Raji (cell line): ENCODE measurements around the gene FRMD1.

Experiments
- POLR2A ChIP-seq: IDR thresholded peaks from 2 replicates; pipeline ENCODE4 v1.6.1; 2011; ENCODE audit warnings: low read depth, low read length, control low read depth; ENCODE audit not compliant: insufficient read depth

The FRMD1 gene

DNA sequence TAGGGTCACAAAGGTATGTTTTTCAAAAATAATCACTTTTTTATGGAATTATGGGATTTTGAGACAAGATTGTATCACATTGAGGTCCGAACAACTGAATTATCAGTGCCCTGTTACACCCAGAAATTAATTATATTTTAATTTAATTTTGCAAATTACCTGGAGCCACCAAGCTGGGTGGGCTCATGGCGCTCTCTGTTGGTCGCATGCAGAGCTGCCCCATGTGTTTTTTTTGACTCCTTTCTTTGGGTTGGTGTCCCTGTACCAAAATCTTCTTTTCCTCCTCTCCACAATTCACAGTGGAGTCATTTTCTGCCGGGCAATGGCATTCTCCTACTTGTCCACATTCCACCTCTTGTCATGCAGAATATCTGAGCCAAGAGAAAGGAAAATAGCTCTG is 38.9 kb upstream of the FRMD1 start:
- TF ChIP-seq POLR2A, result no peak

DNA sequence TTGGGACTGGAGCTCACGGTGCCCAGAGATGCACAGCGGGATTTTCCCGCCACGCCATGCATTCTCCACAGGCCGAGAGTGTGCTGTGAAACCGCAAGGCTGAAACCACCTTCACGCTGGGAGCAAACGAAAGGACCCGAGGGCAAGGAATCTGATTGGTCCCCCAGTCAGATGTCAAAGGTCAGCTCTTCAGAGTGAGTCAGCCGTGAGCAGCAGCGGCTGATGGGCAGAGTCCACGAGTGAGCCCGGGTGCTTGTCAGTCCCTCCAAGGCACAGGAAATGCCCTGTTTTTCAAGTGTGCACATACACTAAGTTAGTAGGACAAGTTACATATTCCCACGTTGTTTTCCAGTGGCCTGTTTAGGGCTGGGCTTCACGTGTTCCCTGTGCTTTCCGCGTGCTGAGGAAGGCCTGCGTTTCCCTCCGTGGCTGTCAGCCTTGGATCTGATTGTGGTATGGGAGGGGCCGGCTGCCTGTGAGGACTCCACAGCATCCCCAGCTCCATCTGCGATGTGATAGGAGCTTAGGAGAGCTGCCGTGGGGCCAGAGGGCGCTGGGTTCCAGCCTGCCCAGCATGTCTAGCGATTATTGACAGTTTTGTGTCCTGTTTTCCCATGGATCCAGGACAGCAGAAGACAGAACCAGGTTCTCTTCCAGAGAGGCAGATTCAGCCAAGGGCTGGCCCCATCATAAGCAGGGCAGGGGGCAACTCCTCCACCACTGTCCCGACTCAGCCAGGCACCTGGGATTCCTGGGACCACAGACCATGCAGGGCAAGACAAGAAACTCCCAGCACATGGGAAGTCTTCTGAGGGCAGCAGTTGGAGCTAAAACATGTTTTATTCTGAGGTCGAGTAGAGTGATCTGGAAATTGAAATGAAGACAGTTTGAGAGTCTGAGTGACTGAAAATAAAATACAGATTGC is 38.2 kb upstream of the FRMD1 start:
- no peak for TF ChIP-seq POLR2A

DNA sequence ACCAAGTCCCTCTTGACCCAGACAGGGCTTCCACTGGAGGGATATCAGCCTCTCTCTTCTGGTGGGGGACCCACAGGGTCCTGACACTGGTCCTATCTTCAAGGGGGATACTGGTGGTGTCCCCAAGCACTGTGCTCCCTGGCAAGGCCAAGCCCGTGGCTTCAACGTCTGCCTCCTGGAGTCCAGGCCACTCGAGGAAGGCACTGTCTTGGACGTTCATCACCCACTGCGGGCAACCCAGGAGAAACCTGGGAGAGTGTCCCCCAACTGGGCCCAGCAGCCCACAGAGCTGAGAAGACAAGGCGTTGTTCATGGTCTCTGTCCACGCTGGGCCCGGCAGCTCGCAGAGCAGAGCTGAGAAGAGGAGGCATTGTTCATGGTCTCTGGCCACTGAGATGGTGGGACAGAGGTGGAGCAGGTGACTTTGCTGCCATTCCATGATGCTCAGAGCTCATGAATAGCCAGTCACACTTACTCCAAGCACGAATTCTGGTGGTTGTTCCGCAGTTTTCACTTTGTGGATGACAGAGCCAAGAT is 37.5 kb upstream of the FRMD1 start:
- no peak for TF ChIP-seq POLR2A

DNA sequence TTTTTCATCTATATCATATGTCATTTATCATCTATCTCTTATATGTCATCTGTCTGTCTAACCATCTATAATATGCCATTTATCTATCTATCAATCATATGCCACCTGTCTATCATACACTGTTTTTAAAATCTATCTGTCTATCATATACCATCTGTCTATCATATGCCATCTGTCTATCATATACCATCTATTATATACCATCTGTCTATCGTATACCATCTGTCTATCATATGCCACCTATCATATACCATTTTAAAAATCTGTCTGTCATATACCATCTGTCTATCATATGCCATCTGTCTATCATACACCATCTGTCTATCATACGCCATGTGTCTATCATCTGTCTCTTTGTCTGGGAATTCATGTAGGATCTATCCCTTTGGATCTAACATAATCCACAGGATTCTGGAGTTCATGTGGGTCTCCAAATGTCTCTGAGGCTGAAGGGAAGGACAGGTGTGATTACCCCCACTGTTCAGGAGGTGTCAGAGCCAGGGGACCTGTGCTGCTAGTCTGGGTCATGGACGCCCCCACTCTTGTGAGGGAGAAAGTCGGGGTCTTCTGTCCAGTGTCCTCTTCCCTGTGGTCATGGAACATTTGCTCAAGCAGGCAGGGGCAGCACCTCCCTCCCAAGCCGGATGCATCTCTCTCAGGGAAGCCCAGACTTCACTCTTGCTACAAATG is 36.9 kb upstream of the FRMD1 start:
- TF ChIP-seq POLR2A, result no peak

DNA sequence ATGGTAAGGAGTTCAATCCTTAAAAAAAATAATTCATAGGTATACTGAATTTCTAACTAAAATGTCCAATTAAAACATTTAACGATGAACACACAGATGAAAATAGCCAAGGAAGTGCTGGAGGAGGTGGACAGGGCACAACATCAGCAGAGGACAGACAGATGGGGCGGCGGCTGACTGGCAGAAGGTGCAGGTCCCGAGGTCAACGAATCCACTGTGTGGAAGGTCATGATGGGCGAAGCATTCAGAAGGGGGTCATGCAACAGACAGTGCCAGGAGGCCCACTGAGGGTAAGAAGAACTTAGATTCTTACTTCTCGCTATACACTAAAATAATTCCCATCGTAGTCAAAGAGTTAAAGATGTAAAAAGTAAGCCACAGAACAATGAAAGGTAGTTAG is 34.2 kb upstream of the FRMD1 start:
- TF ChIP-seq POLR2A, result no peak

DNA sequence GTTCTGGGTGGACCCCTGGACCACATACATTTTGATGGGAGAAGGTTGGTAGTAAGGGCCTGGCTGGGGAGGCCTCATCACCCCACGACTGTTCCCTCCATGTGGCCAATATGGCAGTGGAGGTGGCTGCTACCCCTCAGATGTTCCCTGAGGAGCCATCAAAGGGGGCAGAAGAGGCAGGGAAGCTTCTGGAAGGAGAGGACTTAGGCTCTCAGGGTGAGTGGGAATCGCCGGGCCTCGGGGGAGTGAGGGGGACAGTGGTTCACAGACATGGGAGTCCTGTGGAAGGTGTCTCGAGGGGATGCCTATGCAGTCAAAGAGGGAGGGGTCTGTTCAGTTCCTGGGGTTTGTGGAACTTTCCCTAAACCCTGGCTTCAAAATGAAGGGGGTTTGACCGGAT is 32.9 kb upstream of the FRMD1 start:
- TF ChIP-seq POLR2A, result no peak

DNA sequence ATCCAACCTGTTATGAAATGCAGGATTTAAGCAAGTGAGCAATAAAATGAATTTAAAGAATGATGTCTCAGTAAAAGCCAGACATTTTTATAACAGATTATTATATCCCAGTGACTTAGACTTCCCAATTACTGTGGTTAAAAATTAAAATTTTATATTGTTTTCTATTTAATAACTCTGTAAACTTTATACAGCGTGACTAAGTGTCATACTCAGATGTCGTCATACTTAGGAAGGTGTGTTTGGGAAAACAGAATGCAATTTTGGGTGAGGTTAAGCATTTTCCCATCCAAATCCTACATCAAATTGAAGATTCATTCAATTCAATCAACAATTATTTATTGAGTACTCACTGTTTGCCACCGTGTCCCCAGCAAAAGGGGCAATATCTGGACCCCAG is 31.4 kb upstream of the FRMD1 start:
- TF ChIP-seq POLR2A, result no peak

DNA sequence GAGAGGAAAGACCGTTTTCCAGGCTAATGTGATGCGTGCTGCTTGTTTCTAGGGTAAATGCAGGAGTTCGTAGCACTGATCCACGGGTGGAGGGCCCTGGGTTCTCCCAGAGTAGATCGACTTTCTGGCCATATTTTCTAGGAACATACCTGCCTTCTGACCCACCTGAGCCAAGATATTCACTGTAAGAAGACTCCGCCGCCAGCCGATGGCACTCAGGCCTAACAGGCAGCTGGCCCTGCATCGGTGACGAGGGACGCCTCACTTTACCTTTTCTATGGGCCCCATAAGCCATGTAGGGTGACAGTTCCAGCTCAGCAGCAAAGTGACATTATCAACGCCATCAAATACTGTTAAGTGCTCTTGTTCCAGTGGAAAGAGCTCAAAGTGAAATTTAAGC is 30.2 kb upstream of the FRMD1 start:
- TF ChIP-seq POLR2A, result no peak

DNA sequence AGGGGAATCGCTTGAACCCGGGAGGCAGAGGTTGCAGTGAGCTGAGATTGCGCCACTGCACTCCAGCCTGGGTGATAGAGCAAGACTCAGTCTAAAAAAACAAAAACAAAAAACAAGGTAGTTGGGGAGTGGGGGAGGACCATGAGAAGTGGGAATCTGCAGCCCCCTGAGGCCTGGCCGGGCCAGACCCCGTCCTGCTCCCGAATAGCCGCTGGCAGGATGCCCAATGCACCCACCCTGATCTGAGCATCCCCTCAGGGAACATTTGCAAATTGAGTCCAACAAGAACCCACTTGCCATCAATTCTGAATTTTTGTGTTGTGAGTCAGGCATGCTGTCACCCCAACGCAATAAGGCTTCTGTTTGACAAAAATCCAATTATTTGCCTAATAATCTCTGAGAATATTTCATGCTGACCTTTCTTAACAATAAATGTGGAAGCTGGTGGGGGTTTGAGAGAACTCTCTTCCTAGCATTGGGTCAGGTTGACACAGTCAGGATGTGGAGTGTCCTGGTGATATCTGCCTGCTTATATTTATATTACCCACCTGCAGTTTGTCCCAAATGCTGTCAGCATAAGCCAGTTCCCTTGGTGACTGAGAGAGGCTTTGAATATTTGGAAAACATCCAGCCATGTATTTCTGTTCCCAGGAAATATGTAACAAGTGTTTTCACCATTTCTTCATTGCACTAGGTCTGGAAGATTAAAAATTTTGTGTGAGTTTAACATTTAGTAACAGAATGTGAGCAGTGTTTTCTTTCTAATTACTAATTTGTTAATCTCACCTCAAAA is 28.4 kb upstream of the FRMD1 start:
- no peak for TF ChIP-seq POLR2A

DNA sequence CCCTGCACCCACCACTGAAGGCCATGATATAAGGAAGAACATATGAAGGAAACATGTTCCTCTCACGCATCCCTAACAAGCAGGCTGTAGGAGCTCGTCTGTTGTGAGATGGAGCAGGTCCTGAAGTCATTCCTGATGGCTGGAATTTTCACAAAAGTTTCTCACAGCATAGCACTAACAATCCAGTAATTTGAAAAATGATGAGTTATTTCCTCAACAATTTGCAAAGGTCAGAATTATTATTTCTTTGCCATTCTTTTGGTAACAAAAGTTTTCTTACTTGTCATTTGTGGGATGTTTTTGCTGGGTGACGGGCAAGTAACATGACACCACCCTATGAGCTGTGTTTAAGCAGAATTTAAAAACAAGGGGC is 27.6 kb upstream of the FRMD1 start:
- no peak for TF ChIP-seq POLR2A

DNA sequence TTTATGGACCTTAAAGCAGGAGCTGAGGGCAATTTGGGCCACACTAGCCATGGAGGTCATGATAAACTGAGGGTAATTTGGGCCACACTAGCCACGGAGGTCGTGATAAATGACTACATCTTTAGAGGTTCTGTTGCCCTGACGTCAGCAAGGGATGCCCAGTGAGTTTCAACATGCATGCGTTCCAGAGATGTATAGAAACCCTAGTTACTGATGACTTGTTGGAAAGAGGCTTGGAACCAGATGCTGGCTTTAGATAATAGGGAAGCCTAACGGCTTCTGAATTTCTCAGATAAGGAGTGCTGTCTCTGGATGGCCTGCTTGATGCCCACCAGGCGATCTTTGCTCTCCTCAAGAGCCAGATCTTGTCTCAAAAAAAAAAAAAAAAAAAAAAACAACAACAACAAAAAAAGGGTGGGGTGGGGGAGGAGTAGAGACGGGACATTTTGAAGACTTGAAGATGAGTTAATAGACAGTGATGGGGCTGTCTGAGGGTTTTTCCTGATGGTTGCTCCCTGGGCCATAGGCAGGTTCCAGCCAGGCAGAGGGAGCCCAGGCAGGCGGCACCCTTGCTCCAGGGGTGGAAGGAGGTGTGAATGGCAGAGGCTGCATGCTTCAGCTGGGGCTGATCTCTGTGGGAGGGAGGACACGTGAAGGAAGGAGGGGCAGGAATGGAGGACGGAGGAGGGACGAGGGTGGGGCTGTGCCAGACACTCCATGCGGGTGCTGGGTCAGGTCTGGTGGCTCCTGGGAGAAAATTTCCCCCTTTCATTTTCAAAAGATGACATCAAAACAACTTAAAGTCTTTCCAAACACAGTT is 27.0 kb upstream of the FRMD1 start:
- no peak for TF ChIP-seq POLR2A

DNA sequence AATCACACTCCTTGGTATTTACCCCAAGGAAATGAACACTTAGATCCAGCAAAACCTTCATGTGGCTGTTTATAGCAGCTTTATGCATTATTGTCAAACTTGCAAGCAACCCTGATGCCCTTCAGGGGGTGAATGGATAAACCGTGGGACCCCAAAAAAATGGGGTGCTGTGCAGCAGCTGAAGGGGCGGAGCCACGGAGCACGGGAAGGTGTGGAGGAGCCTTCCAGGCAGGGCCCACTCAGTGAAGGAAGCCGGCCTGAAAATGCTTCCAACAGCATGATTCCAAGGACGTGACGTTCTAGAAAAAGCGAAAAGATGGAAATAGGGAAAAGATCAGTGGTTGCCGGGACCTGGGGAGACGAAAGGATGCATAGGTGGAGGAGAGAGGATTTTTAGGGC is 25.6 kb upstream of the FRMD1 start:
- no peak for TF ChIP-seq POLR2A

DNA sequence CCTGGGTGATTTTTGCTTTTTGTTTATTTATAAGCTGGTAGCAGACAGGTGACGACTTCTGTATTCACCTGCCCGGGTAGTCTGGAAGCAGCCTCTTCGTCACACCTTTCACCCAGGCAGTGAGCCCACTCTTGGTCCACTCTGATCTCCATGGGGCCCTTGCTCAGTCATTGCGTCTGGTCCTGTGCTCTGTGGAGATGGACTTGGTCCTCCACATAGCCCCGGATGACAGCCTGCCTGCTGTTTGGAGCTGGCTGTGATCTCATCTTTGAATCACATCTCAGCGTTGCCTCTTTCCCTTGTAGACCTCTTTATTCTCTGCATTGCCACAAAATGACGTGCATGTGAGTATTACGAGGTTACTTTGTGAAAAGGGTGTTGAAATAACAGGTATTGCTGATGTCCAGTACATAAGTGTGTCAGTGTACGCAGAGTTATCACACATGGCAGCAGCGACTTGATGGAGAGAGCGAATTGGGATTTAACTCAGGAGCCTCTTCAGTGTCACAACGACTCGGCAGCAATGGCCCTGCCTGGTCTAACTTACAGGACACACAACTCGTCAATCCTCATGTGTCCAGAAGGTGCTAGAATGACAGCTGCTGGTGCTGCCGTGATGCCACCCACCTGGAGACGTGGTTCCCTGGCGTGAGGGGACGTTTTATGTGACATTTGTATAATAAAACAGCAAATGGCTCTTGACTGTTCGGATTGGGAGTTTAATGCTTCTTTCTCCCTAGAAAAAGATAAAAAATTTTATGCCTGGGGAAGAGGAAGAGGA is 24.2 kb upstream of the FRMD1 start:
- TF ChIP-seq POLR2A, result no peak

DNA sequence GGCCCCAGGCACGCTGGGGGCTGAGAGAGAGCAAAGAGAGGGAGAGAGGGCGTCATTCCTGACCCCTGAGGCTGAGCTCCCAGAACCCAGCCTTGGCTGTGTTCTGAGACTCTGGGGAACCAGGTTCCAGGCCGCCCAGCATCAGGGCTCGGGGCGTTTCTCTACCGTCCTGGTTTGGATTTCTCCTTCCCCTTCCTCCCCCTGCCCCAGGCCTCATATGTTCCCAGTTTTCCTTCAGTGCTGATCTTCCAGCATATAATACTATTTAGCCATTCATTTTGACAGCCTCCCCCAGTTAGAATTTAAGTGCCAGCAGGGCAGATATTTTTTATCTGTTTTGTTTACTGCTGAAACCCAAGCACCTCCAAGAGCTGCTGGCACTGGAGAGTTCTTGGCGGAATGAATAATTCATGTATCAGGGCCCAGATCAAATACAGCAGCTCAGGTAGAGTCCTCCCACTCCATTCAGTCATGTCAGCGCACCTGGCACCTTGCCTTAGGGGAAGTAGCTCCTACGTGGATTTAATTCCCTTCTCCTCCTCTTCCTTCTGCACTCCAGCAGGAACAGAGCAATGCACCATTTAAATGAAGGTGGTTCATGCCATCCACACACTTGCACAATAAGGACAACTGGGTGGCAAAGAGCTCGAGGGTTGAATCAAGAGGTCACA is 23.4 kb upstream of the FRMD1 start:
- no peak for TF ChIP-seq POLR2A
